HG03064 (cell line): ENCODE results near the gene EFHC1.

ENCODE experiments used
- ATAC-seq: cut with Tn5 transposase; IDR thresholded peaks from one replicate; pipeline ENCODE4 v1.9.1; 2021; ENCODE audit warnings: low read depth; ENCODE audit not compliant: unreplicated experiment

EFHC1 gene

DNA sequence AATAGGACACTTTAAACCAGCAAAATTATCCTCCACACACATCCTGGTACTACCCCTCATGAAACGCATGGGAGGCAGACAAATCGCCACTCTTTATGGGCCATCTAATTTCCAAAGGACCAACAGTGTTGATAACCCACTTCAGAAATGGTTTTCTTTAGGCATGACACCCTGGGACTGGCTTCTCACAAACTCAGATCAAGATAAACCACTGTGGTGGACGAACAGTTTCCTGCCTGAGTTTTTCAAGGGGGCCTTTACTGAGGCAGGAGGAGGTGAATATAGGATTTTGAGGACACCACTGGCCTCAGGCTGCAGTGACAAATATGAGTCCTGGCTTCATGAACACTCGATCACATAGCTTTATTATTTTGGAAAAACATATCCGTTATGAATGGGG, 130.7 kb downstream of the EFHC1 start:
- no peak for ATAC-seq

DNA sequence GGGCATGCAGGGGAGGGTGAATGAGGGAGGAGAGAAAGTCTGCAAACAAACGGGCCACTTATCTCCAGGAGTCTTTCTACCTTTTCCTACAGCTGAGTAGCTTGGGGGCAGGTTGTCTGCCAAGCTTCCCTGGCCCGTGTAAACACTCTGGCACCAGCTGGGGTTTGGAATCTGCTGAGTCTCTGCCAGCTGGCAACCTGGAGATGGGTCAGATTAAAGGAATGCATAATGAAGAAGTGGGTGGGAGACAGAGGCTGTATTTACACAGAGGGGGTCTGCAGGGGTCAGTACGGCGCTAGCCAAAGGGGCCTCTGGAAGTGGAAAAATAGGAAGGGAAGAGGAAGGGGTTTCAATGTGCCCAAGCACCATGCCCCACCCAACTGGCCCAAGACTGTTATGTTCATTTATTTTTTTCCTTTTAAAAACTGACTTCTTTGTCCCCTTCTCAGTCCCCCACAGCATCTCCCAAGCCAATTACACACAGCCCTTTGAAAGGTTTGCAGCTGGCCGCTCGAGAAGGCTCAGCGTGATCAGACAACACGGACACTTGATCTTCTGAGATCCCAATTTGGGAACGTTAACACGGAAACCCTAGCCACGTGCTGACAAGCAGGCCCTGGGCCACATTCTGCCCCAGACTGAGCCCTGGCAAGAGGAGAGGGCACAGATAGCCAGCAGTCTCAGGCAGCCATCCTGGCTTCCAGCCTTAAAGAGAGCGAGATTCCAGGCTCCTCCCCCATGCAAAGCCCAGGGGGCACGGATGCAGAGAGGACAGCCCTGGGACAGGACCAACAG, 131.5 kb downstream of the EFHC1 start:
- no peak for ATAC-seq

DNA sequence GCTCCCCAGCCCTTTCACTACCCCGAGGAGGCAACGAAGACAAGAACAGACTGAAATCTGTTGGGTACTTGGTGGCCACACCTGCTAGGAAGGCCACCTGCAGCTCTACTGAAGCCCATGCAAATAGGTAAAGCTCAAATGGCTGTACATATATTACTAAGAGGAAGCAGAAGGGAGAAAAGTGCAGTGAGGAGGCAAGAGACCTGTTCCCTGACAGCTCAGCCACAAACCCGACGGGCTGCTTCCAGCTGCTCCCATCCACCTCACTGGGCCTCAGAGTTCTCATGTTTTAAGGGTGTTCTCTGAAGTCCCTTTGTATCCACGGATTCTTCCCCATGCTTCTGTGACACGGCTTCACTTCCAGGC, 132.1 kb downstream of the EFHC1 start:
- peak; percentile 83 for ATAC-seq

DNA sequence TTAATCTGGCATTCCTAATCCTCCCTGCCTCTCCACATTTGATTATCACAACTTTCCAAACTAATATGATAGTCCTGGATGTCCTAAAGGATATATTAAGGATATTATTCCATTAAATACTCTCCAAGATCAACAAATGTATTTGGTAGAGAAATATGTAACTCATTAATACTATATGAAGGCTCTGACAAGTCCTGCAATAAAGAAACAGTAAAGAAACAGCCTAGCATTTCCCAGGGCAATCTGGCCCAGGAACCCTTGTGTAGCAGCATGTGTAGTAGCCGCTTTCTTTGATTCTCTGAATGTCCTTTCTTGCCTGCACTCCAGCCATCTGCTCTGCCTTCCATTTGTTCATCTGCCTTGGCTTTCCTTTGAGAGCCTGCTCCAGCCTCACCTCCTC, 133.0 kb downstream of the EFHC1 start:
- no peak for ATAC-seq

DNA sequence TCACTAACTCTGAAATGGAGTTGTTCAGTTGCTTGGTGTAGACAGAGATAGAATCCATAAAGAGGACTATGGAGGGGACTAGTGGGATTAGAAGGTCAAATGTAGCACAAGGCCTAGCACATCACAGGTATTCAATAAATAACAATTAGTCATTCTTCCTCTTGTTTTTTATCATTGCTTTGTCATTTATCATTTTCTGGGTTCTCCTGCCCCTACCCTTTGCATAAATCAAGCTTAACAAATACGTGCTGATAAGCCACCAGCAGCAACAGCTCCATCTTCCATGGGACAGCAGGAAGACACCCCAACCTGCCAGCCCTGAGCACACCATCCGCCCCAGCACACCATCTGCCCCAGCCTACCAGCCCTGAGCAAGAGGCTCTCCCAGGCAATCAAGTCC, 133.6 kb downstream of the EFHC1 start:
- no peak for ATAC-seq

DNA sequence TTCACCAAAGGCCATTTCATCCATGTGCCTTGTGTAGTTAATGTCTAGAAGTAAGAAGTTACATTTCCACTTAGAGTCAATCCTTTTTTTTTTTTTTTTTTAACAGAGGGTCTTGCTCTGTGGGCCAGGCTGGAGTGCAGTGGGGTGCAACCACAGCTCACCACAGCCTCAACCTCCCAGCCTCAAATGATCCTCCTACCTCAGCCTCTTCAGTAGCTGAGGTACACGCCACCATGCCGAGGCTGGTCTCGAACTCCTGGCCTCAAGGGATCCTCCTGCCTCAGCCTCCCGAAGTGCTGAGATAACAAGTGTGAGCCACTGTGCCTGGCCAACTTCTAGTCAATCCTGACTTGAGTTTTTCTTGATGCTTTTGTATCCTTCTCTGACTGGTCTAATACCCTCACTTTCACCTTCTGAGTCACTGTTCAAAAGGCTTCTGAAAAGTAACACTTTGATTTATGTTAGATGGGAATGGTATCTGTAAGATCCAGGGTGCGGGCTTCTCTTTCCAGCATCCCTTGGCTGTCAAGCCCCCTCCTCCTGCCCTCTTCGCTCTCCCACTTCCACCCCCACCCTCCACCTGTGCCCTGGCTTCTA, 134.6 kb downstream of the EFHC1 start:
- ATAC-seq: no peak

DNA sequence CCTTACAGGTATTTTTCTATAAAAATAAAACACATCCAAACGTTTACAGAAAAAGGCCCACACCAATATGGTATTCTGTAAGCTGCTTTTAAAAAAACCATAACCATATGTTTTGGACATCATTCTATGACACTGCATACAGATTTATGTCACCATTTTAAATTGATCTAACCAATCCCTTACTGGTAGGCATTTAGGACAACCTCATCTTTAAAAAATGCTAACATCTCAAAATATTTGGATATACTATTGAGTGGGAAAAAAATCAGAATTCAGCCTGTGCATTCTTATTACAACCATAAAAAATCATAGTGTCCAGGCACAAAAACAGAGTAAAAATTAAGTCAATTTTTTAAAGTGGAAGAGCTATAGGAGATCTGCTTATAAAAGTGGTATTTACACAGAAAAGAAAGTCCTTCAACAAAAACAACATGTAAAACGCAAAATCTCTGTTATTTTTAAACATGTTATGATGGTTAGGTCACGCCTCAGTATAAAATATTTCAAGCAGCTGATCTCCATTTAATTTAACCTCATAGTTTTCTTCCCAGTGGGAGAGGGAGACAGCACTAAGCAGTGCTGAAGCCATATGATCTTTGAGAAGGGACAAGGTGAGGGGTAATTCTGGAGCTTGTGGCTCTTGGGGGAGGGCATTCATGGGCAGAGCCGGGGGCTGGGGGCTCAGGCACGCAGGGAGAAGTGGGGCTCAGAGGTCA, 135.5 kb downstream of the EFHC1 start:
- ATAC-seq: no peak

DNA sequence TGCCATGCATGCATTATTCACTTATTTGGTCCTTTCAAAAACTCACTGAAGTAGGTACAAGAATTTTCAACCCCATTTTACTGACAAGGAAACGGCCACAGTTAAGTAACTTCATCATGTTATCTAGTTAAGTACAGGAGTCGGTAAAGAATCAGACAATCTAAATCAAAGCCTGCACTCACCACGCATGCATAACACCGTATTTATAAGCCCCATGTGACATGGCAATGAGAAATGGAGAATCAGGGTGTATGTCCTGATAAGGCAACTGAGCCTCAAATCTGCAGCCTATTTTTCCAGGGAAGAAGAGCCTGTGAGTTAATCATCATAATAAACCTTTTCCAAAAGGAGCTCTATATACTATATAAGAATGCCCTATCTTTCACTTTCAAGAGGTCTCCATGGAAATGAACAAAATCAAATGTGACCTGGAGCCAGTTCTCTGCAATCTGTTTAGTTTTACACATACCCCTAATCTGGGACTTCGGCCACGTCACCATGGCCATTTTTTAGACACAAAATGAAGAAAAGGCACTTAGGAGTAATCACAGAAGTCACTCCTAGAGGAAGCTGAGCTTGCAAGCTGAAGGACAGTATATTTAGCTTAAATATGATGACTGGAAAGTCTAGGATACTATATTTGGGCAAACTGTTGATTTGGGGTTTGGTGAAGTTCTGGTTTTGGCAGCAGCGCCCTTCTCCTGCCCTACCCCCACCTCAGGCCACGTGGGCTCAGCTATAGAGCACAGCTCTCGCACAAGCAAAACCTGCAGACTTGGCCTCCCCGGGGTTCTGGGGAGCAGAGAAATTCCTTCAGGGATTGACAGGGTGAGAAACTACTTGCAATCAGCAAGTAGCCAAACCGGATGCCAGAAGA, 137.5 kb downstream of the EFHC1 start:
- ATAC-seq: no peak

DNA sequence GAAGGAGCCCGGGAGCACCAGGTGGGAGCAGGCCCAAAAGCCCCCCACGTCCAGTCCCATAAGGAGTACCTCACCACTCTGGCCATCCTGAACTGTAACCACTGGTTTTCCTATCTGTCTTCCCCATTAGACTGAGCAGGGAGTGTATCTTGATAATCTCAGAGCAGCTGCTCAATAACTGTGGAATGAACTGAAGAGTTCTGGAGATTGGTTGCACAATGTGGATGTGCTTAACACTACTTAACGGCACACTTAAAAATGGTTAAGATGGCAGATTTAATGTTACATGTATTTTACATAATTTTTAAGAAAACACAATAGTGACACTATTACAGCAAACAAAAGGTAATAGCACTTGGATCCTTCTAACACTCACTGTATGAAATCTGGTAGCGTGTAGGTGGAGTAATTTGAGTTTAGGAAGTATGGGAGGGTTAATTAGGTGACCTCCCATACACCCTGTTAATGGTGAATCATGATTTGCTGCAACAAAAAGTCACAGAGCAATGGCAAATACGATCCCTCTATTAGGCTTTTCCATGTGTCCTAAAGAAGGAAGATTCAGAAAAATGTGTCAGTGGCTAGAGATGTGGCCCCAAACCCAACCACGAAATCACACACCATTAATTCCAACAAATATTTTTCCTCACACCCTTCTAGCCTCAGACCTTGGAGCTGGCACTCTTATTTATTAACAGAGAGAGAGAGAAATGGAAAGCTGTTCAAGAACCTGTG, 138.3 kb downstream of the EFHC1 start:
- ATAC-seq: no peak

DNA sequence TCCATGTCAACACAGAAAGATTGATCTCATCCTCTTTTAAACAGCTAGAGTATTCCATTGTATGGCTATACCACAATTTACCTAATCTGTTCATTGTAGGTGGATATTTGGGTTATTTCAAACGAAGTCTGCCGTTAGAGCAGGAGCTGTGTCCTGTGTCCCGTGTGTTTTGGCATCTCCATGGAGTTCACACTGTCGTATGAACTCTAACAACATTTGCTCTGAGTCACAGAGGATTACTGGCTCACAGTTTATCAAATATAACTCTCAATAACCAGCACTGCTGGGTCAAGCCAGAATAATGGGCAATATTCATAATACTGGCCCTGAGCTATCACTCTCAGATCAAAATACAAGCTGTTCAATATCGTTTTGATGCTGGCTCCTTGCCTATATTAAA, 140.3 kb downstream of the EFHC1 start:
- ATAC-seq: no peak

DNA sequence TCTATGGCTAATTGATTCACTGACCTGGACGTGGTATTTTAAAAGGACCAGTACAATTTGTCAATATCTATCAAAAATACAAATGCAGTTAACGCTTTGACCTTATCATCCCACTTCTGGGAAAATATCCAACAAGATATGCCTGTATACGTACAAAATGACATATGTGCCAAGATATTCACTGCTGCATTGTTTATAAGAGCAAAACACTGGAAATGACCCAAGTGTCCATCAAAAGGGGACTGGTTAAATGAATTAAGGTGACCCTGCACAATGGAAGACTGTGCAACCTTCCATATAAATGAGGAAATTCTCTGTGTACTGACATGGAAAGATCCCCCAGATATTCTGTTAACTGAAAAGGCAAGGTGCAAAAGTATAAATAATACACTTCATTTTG, 142.8 kb downstream of the EFHC1 start:
- no peak for ATAC-seq

DNA sequence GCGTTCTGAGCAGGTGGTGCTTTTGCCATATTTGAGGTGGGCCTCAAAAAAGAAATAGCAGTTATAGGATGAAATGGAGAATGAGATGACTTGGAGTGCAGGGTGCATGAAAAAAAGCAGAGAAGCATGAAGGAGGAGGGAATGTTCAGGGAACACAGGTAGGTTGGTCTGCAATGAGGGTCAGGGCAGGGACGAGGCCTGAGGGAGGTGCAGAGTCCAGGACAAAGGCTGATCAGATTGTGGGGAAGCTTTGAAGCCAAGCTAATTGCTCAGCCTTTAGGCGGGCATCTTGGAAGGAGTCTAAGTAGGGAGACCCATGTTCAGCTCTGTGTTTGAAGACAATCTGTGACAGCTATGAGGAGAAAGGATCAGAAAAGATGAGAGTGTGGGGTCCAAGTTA, 144.7 kb downstream of the EFHC1 start:
- no peak for ATAC-seq

DNA sequence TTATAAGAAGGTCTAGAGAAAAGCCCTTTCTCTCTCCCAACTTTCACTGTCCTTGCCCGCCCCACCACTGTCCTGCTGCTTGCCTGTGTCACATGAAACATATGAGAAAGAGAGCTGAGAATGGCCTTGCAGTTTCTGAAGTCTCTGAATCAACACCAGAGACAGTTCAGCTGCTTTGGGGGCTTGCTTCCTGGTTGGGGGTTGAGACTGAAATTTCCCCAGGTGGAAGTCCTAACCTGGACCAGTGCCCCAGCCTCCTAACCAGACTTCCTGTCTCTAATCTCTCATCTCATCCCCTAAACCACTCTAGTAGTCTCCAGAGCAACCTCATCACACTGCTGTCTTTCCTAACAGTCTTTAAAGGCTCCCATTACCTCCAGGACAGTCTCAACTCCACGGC, 146.1 kb downstream of the EFHC1 start:
- ATAC-seq: peak; percentile 87

DNA sequence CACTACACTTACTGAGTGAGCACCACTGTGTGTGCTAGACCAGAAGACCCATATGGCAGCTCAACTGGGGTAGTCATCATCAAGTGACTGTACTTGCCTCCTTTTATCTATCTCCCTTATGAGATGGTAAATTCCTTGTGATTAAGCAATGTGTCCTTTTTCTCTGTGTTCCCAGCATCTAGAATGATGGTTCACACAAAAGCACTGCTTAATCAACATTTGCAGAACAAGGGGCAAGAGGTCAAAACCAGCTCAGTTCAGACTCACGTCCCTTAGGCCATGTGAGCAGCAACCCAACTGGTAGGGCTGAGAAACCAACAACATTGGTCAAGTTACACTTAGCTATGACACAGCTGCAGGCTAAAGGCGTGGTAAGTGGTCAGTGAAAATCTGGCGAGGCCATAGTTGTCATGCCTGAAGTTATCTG, 146.7 kb downstream of the EFHC1 start:
- no peak for ATAC-seq

DNA sequence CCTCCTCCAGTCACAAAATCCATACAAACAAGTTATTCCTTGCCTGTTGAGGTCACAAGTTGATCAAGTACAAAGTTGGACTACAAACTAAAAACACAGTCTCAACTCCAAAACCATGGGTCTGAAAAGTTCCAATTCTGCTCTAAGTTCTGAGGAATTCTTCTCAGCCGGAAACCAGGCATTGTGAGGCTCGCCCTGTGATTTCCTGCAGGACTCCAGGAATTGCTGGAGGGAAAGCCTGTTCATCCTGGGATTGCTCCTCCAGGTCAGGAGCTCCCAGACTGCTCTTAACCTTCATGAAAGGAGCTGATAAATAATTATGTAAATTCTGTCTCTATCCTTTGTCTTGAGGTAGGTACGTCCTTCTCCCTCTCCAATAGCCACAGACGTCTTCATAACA, 148.2 kb downstream of the EFHC1 start:
- ATAC-seq: no peak

DNA sequence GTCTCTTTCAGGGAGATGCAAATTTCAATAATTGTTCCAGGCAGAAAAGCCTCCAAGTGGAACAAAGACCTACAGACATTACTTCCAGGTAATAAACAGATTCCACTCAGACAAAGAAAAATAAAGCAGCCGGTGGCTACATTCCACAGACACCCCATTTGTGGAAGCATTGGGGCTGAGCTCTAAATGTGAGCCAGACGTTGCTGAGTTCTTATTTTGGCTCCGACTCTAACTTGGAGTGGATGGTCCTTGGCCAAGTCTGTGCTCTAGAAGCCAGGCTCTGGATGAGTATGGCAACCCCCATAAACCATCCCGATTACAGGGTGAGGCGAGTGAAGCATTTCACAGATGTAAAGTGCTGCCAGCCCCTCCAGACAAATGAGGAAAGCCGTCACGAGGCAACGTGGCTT, 150.2 kb downstream of the EFHC1 start:
- no peak for ATAC-seq

DNA sequence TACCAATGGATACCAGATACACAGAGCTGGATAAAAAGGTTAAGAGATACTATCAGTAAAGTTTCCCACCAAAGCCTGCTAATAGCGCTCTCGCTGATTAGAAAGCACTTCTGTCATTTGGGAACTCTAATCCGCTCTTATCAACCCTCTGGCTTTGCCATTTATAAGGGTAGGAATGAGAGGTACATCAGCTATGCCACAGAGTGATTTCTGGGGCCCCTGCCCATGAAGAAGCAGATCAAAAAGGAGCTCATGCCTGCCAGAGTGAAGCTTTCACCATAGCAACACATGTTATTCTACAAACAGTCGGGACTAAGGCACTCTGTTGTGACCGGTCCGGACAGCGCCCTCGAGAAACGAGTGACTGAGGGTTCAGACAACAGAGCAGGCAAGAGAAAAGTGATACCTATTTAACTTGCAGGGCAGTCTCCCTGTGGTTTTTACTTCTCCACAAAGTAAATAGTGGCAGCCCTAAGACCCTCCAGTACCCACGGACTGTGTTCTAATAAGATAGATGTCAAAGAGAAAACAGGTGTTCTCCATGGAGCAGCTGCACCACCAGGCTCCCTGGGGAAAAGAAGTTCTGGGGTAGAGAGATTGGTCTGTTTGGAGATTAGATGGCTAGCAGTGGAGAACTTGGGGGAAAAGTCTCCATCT, 151.1 kb downstream of the EFHC1 start:
- ATAC-seq: no peak

DNA sequence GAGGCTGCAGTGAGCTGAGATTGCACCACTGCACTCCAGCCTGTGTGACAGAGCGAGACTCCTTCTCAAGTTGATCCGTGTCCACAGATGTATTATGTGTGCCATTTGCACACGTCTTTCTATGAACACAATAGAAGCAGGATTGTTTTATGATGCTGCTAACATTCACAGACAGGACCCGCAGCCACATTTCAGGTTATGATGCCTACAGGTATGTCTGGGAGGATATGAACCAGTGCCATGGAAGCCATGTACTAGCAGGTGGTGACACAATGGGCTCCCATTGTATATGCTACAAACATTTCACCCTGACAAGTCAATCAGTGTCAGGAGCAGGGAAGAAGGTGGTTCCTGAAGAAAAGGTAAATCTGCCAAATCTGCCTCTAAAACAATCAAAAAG, 152.4 kb downstream of the EFHC1 start:
- no peak for ATAC-seq

DNA sequence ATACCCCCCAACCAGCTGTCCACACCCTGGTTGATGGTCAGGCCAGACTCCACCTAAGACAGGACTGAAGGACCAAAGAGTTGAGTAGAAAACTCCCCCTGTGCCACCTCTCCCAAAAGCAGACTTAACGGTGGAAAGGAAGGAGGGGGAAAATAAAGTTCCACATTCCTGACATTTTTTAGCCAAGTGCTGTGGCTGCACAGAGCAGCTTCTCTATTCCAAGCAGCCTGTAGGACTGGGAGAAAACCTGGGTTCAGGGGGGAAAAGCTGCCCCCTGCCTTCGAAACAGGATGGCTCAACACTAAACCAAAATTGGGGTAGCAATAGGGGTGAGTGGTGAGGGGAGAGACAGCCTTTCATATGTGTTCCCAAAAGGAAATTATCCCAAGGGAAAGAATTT, 153.2 kb downstream of the EFHC1 start:
- ATAC-seq: no peak
